Peyer's patch (tissue), 4 donors: ENCODE measurements around the gene WFDC1.

Source experiments
- POLR2A ChIP-seq, 2 donors: fragments of 450-650 bp; IDR thresholded peaks; one replicate each; pipeline ENCODE4 v1.5.1; 2017; ENCODE audit warnings: antibody characterized with exemption in 2 of 2, mild to moderate bottlenecking in 2 of 2, moderate library complexity in 2 of 2
- TF ChIP-seq, protein P1 (sequence below), 6 experiments: fragments of 450-650 bp in 4 of 6; fragments of 200-600 bp in 2 of 6; sonication (generic) in 1 of 6; IDR thresholded peaks; one replicate each; pipeline ENCODE4 v1.5.1; 2017 to 2019; ENCODE audit warnings: antibody characterized with exemption in 6 of 6, mild to moderate bottlenecking in 3 of 6, moderate library complexity in 1 of 6

GRCh38 chr16:84258266-84258665 is 36.4 kb upstream of the WFDC1 start:
- TF ChIP-seq, protein P1, sequence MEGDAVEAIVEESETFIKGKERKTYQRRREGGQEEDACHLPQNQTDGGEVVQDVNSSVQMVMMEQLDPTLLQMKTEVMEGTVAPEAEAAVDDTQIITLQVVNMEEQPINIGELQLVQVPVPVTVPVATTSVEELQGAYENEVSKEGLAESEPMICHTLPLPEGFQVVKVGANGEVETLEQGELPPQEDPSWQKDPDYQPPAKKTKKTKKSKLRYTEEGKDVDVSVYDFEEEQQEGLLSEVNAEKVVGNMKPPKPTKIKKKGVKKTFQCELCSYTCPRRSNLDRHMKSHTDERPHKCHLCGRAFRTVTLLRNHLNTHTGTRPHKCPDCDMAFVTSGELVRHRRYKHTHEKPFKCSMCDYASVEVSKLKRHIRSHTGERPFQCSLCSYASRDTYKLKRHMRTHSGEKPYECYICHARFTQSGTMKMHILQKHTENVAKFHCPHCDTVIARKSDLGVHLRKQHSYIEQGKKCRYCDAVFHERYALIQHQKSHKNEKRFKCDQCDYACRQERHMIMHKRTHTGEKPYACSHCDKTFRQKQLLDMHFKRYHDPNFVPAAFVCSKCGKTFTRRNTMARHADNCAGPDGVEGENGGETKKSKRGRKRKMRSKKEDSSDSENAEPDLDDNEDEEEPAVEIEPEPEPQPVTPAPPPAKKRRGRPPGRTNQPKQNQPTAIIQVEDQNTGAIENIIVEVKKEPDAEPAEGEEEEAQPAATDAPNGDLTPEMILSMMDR (IDR thresholded peaks at IDR 0.05): no peak
- TF ChIP-seq POLR2A (IDR thresholded peaks at IDR 0.05): no peak
